ENCODE results near the gene IGFLR1.

- TF ChIP-seq, protein P1, sequence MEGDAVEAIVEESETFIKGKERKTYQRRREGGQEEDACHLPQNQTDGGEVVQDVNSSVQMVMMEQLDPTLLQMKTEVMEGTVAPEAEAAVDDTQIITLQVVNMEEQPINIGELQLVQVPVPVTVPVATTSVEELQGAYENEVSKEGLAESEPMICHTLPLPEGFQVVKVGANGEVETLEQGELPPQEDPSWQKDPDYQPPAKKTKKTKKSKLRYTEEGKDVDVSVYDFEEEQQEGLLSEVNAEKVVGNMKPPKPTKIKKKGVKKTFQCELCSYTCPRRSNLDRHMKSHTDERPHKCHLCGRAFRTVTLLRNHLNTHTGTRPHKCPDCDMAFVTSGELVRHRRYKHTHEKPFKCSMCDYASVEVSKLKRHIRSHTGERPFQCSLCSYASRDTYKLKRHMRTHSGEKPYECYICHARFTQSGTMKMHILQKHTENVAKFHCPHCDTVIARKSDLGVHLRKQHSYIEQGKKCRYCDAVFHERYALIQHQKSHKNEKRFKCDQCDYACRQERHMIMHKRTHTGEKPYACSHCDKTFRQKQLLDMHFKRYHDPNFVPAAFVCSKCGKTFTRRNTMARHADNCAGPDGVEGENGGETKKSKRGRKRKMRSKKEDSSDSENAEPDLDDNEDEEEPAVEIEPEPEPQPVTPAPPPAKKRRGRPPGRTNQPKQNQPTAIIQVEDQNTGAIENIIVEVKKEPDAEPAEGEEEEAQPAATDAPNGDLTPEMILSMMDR (IDR thresholded peaks at IDR 0.05; ENCODE audit: low read depth, low read length) = no peak
- no peak for TF ChIP-seq POLR2A (IDR thresholded peaks at IDR 0.05; ENCODE audit: extremely low read depth, insufficient read length)
Measured at GRCh38 chr19:35751839-35752745, 9.8 kb upstream of the IGFLR1 start.

All from NB4 (cell line).